ENCODE data around the gene GPR35.
"Not testable (repeated sequence)": the region's sequence is repeated elsewhere in the genome, so short reads cannot be mapped to it uniquely, and the experiment has no call there.

The GPR35 gene

GRCh38 chr2:240601831-240602160 is 23.5 kb upstream of the GPR35 start:
- in situ Hi-C loops (cut with MboI; ENCODE audit: low sequenced_read_pairs) = no loop called here

GRCh38 chr2:240602266-240603050 is 22.8 kb upstream of the GPR35 start:
- in situ Hi-C loops (cut with MboI; ENCODE audit: low sequenced_read_pairs) = no loop called here

GRCh38 chr2:240603081-240603835 is 22.0 kb upstream of the GPR35 start:
- in situ Hi-C loops (cut with MboI; ENCODE audit: low sequenced_read_pairs) = no loop called here

DNA sequence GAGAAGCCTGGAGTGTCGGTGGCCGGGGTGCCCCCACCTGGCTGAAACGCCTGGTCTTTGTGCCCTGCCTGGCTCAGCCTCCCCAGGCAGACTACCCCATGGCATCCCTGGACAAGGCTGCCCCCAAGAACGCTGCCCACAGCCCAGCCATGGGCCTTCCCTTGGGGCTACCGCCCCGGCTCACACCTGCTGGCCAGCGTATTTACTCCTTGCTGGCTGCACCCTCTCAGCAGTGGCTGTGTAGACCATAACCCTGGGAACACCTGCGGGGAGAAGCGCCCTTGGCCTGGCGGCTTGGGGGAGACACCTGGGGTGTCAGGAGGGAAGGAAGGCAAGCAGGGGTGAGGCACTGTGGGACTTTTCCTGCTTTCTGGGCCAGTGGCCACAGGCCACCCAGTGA is 21.4 kb upstream of the GPR35 start:
- in situ Hi-C loops (cut with MboI; ENCODE audit: low sequenced_read_pairs) = no loop called here

GRCh38 chr2:240604291-240604938 is 20.9 kb upstream of the GPR35 start:
- in situ Hi-C loops (cut with MboI; ENCODE audit: low sequenced_read_pairs) = no loop called here

GRCh38 chr2:240604939-240605716 is 20.2 kb upstream of the GPR35 start:
- in situ Hi-C loops (cut with MboI; ENCODE audit: low sequenced_read_pairs) = no loop called here

GRCh38 chr2:240605867-240606743 is 19.2 kb upstream of the GPR35 start:
- in situ Hi-C loops (cut with MboI; ENCODE audit: low sequenced_read_pairs) = no loop called here

GRCh38 chr2:240611601-240612210 is 13.6 kb upstream of the GPR35 start:
- in situ Hi-C loops (cut with MboI; ENCODE audit: low sequenced_read_pairs) = no loop called here

- in situ Hi-C loops (cut with MboI; ENCODE audit: low sequenced_read_pairs) = no loop called here
Measured at GRCh38 chr2:240613781-240614180, 11.5 kb upstream of the GPR35 start.

- in situ Hi-C loops (cut with MboI; ENCODE audit: low sequenced_read_pairs) = no loop called here
Measured at GRCh38 chr2:240614391-240614790, 10.9 kb upstream of the GPR35 start.

DNA sequence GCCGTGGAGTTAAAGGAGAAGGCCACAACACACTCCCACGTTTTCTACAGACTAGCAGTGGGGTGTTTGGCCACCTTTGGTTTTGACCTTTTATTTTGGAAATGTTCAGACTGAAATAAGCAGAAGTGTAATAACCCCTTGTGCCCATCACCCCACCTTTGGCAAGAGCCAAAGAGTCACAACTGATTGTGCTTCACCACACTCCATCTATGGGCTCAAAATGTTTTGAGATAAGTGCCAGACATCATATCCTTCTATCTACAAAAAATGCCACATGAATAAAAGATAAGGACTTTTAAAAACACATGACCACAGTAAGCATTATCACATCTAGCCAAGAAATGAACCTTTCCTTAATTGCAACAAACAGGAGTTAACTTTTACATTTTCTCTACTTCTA is 9.9 kb upstream of the GPR35 start:
- in situ Hi-C loops (cut with MboI; ENCODE audit: low sequenced_read_pairs) = no loop called here

DNA sequence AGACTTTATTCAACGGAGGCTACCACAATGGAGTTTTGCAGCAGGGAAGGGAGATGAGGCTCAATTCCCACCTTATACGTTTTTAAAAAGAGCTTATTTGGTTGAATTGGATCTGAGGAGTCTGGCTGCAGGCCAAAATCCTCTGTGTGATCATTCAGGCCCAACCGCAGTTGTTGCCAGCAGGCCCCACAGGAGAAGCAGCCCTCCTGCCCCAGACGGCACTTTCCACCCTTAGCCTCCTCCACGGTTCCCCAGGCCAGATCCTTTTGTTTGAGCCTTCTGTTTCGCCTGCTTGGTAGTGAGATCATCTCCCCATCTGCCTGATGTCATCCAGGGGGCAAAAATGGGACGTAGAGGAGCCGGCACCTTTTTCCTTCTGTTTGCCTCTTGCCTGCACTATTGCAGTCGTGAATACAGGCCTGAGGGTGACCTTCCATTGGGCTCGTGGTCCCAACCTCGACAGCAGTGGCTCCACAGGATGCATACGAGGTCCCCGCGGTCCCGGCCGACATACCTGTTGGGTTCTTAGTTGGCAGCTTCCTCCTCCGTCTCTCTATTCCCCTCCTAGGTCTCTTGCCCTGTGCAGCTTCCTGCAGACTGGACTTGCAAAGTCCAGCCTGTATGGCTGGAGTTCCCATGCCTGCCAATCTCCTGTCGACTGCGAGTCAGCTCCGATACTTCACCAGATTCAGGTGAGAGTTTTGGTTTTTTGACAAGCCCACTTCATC is 9.3 kb upstream of the GPR35 start:
- in situ Hi-C loops (cut with MboI; ENCODE audit: low sequenced_read_pairs) = no loop called here

DNA sequence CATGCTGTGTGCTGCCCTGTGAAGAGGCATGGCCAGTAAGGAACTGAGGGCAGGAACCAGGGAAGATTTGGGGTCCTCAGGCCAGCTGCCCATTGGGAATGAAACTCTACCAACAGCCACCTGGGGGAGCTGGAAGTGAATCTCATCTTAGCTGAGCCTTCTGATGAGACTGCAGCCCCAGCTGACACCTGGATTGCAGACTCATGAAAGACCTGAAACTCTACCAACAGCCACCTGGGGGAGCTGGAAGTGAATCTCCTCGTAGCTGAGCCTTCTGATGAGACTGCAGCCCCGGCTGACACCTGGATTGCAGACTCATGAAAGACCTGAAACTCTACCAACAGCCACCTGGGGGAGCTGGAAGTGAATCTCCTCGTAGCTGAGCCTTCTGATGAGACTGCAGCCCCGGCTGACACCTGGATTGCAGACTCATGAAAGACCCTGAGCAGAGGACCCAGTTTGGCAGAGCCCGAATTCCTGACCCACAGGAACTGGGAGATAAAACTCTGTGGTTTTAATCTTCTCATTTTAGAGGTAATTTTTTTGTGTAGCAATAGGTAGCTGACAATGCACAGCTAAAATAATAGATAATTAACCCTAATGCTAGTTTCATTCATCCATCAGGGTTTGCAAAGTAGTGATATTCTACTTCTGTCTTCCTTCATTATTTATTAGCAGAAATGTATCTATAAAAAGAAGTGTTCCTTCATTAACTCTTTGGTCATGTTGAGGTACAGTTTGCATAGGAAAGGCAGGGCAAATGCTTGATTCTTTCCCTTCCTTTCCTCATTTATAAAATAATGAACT is 8.2 kb upstream of the GPR35 start:
- in situ Hi-C loops (cut with MboI; ENCODE audit: low sequenced_read_pairs) = not testable (repeated sequence)

DNA sequence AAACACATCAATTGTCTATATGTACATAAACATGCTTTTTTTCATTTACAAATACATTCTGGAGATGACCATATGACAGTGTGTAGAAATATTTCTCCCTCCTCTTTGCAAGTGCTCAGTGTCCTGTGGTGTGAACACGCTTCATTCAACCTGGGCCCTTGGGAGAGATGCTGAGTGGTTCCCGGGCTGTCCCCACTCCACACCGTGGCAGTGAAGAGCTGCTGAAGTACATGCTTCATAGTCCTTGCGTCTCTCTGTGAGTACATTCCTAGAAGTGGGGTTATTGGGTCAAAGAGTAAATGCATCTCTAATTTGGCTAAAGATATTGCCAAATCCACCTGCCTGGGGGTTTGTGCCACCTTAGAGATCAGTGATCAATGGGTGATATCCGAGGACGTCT is 6.5 kb upstream of the GPR35 start:
- in situ Hi-C loops (cut with MboI; ENCODE audit: low sequenced_read_pairs) = no loop called here

DNA sequence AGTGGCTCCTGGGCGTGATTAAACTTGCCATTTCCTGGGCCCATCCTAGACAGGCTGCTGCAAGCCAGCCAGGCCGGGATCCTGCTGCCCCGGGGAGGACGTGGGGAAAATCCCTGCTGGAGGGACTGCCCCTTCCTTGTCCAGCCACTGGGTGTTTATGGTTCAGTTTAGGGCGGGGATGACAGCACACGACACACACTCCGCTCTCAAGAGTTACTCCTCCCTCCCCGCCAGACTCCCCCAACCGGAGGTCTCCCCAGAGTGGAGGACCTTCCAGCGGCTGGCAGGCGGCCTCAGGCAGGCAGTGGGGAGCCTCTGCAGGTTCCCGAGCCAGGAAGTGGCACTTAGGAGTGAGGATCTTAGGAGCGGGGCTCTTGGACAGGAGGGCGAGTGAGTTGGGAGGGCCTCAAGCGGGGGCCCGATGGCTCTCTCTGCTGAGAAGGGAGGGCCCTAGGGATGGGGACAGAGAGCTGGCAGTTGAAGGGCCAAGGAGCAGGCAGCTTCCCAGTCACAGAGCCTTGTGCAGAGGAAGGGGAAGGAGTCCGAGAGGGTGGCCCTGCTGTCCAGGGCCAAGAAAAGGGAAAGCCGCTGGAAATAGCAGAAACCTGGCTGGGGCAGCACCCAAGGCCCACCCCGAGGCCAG is 5.7 kb upstream of the GPR35 start:
- in situ Hi-C loops (cut with MboI; ENCODE audit: low sequenced_read_pairs) = no loop called here

GRCh38 chr2:240620149-240620731 is 5.0 kb upstream of the GPR35 start:
- in situ Hi-C loops (cut with MboI; ENCODE audit: low sequenced_read_pairs) = no loop called here

- in situ Hi-C loops (cut with MboI; ENCODE audit: low sequenced_read_pairs) = no loop called here
Measured at GRCh38 chr2:240620859-240621258, 4.4 kb upstream of the GPR35 start.

GRCh38 chr2:240622060-240622411 is 3.2 kb upstream of the GPR35 start:
- in situ Hi-C loops (cut with MboI; ENCODE audit: low sequenced_read_pairs) = no loop called here

Measured in HL-60/S4 (cell line).